ENCODE measurements around the gene SCCPDH.
"Not testable (repeated sequence)": the region's sequence is repeated elsewhere in the genome, so short reads cannot be mapped to it uniquely, and the experiment has no call there.

The SCCPDH gene

GRCh38 chr1:246801241-246802020 lies 77.2 kb downstream of the SCCPDH start:
- no peak for DNase-seq

GRCh38 chr1:246803373-246803772 lies 79.2 kb downstream of the SCCPDH start:
- no peak for DNase-seq

GRCh38 chr1:246803883-246804282 lies 79.7 kb downstream of the SCCPDH start:
- DNase-seq: no peak

- DNase-seq: peak; percentile 27
Observed at GRCh38 chr1:246805135-246805716, 81.0 kb downstream of the SCCPDH start.

- DNase-seq: no peak
Observed at GRCh38 chr1:246809473-246809872, 85.3 kb downstream of the SCCPDH start.

GRCh38 chr1:246811985-246812384 lies 87.8 kb downstream of the SCCPDH start:
- no peak for DNase-seq

- DNase-seq: not testable (repeated sequence)
Observed at GRCh38 chr1:246813325-246813724, 89.1 kb downstream of the SCCPDH start.

- DNase-seq: no peak
Observed at GRCh38 chr1:246814890-246815289, 90.7 kb downstream of the SCCPDH start.

GRCh38 chr1:246815693-246816270 lies 91.6 kb downstream of the SCCPDH start:
- no peak for DNase-seq
